ENCODE results near the gene FRAS1. TPM values are rescaled to one million over a fixed set of nuclear protein-coding genes. Genes with fewer than 3 reads are reported as not detected.

The FRAS1 gene
- total RNA-seq, 1 donor from 2014 or later: 13.7 TPM

DNA sequence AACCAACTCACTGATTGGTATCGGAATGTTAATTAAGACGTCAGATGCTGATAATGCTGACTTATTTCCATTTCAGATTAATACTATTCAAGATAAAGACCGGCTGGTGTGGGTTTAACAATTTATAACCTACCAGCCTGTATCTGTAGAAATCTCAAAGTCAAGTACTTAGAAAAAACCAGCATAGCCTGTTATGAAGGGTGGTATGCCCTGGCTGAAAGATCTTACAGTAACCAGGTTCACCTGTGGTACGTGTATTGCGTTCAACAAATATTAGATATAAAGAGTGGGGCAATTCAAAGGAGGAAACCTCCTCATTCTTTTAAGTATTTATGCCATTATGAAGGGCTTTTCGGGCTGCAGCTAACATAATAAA lies 253.6 kb downstream of the FRAS1 start:
- DNase-seq (ENCODE audit: low read depth) (no peak), FAIRE-seq (no peak)

DNA sequence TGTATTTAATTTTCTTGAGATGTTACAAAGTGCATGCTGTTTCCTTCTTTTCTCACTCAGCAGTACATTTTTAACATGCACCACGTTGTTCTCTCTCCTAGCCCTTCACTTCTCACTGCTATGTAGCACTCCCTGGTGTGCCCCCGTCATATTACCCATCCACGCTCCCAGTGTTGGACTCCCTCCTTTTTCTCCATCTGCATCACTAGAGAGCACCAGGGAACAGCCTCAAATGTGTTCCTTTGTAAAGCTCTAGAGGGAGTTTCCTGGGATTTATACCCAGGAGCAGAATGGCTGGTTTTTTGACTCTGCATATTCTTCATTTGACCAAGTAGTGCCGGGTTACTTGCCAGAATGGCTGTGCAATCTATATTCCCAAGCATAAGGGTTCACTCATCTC lies 254.2 kb downstream of the FRAS1 start:
- no peak for DNase-seq (ENCODE audit: low read depth)

More for the DNA sequence above, 253.6 kb downstream of the FRAS1 start:
- no peak overlapping the region for H3K4me3 ChIP-seq (ENCODE audit: low read depth, low read length)
- H3K36me3 ChIP-seq (ENCODE audit: control insufficient read depth, insufficient read depth, low read length): no peaks in the 10 kb centered on the region
- no peaks in the 10 kb centered on the region for H3K27me3 ChIP-seq (ENCODE audit: control insufficient read depth, insufficient read depth, low read length)
- TF ChIP-seq, protein P1, sequence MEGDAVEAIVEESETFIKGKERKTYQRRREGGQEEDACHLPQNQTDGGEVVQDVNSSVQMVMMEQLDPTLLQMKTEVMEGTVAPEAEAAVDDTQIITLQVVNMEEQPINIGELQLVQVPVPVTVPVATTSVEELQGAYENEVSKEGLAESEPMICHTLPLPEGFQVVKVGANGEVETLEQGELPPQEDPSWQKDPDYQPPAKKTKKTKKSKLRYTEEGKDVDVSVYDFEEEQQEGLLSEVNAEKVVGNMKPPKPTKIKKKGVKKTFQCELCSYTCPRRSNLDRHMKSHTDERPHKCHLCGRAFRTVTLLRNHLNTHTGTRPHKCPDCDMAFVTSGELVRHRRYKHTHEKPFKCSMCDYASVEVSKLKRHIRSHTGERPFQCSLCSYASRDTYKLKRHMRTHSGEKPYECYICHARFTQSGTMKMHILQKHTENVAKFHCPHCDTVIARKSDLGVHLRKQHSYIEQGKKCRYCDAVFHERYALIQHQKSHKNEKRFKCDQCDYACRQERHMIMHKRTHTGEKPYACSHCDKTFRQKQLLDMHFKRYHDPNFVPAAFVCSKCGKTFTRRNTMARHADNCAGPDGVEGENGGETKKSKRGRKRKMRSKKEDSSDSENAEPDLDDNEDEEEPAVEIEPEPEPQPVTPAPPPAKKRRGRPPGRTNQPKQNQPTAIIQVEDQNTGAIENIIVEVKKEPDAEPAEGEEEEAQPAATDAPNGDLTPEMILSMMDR (IDR thresholded peaks at IDR 0.05; ENCODE audit: insufficient read depth, low read length, severe bottlenecking): no peak

GRCh38 chr4:78312989-78313753 lies 256.0 kb downstream of the FRAS1 start:
- Histone ChIP-seq H3K36me3 (ENCODE audit: control insufficient read depth, insufficient read depth, low read length) (no peaks in the 10 kb centered on the region), H3K27me3 (ENCODE audit: control insufficient read depth, insufficient read depth, low read length) (no peaks in the 10 kb centered on the region), H3K4me3 (ENCODE audit: low read depth, low read length) (no peak overlapping the region)
- no peak for DNase-seq (ENCODE audit: low read depth)
- no peak for FAIRE-seq
- TF ChIP-seq, protein P1 (IDR thresholded peaks at IDR 0.05; ENCODE audit: insufficient read depth, low read length, severe bottlenecking): no peak

More for the DNA sequence above, 254.2 kb downstream of the FRAS1 start:
- TF ChIP-seq, protein P1 (IDR thresholded peaks at IDR 0.05; ENCODE audit: insufficient read depth, low read length, severe bottlenecking): no peak
- no peak for FAIRE-seq
- Histone ChIP-seq H3K4me3 (ENCODE audit: low read depth, low read length) (no peak overlapping the region), H3K27me3 (ENCODE audit: control insufficient read depth, insufficient read depth, low read length) (no peaks in the 10 kb centered on the region), H3K36me3 (ENCODE audit: control insufficient read depth, insufficient read depth, low read length) (no peaks in the 10 kb centered on the region)

DNA sequence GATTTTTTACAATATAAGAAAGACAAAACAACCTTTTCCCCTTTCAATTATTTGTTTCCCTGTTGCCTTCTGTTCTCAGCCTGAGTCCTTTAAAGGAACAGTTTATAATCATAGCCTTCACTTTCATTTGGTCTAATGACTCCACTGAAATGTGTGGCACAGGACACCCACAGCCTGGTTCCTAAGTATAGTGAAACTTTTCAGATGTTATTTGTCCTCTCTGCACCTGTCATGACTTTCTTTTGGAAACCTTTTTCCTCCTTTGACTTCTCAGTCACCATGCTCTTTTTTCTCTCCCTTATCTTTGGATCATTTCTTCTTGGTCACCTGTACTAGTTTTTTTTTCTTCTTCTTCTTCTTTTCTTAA lies 256.6 kb downstream of the FRAS1 start:
- H3K4me3 ChIP-seq (ENCODE audit: low read depth, low read length): no peak overlapping the region
- TF ChIP-seq, protein P1 (IDR thresholded peaks at IDR 0.05; ENCODE audit: insufficient read depth, low read length, severe bottlenecking): no peak
- H3K27me3 ChIP-seq (ENCODE audit: control insufficient read depth, insufficient read depth, low read length): no peaks in the 10 kb centered on the region
- DNase-seq (ENCODE audit: low read depth) (no peak), FAIRE-seq (no peak)
- no peaks in the 10 kb centered on the region for H3K36me3 ChIP-seq (ENCODE audit: control insufficient read depth, insufficient read depth, low read length)

DNA sequence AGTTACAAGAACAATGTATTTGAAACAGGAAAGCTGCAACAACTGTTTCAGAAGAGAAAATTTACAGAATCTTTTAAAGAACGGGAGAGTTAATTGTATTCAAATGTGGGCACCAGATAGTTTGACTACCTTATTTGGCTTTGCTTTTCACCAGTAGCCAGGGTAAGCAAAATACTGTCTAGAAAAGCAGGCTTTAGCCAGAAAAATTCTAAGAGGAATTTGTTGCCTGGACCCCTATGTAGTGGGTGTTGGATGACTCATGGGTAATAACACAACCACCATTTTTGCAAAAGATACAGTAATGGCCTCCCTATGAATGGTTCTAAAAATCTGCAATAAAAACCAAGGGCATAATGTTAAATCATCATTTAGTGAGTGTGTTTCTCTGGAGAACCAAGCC lies 261.0 kb downstream of the FRAS1 start:
- no peak for FAIRE-seq
- TF ChIP-seq, protein P1 (IDR thresholded peaks at IDR 0.05; ENCODE audit: insufficient read depth, low read length, severe bottlenecking): no peak
- H3K36me3 ChIP-seq (ENCODE audit: control insufficient read depth, insufficient read depth, low read length): no peaks in the 10 kb centered on the region
- no peak for DNase-seq (ENCODE audit: low read depth)
- H3K4me3 ChIP-seq (ENCODE audit: low read depth, low read length): no peak overlapping the region
- no peaks in the 10 kb centered on the region for H3K27me3 ChIP-seq (ENCODE audit: control insufficient read depth, insufficient read depth, low read length)
